HepG2 (cell line): ENCODE results near the gene YPEL3. TPM values are rescaled to one million over a fixed set of nuclear protein-coding genes. Genes with fewer than 3 reads are reported as not detected.
A peak's percentile ranks its signal among the peaks of the same experiment; 100 is the strongest.

Experiments
- HNRNPLL ChIP-seq: fragments of 200-400 bp; formaldehyde crosslinking; IDR thresholded peaks from 2 replicates; pipeline ENCODE4 v1.6.1; 2017; ENCODE audit warnings: mild to moderate bottlenecking, low read depth, low read length; ENCODE audit not compliant: poor library complexity, severe bottlenecking
- KLF12 ChIP-seq: sonication (generic); formaldehyde crosslinking; IDR thresholded peaks from 2 replicates; pipeline ENCODE4 v1.4.0; 2020; ENCODE audit warnings: missing genetic modification reagents, borderline replicate concordance
- KLF13 ChIP-seq: sonication (generic); formaldehyde crosslinking; IDR thresholded peaks from 2 replicates; pipeline ENCODE4 v1.4.0; 2020; ENCODE audit warnings: mild to moderate bottlenecking, missing genetic modification reagents
- KLF9 ChIP-seq: IDR thresholded peaks from 2 replicates; pipeline ENCODE4 v1.6.1; 2016; ENCODE audit warnings: low read depth
- MED8 ChIP-seq: sonication (generic); formaldehyde crosslinking; IDR thresholded peaks from 2 replicates; pipeline ENCODE4 v1.8.1; 2023; ENCODE audit warnings: mild to moderate bottlenecking, missing genetic modification reagents; ENCODE audit not compliant: insufficient replicate concordance
- RFX5 ChIP-seq: IDR thresholded peaks from 2 replicates; pipeline ENCODE4 v1.6.1; 2011; ENCODE audit warnings: low read depth, low read length, improper control_type of control experiment
- SMAD9 ChIP-seq: sonication (generic); formaldehyde crosslinking; IDR thresholded peaks from 2 replicates; pipeline ENCODE4 v1.5.1; 2020; ENCODE audit warnings: mild to moderate bottlenecking, missing genetic modification reagents
- SMC3 ChIP-seq: IDR thresholded peaks from 2 replicates; pipeline ENCODE4 v1.6.1; 2011; ENCODE audit warnings: low read length, improper control_type of control experiment
- SMYD3 ChIP-seq: sonication (generic); formaldehyde crosslinking; IDR thresholded peaks from 2 replicates; pipeline ENCODE4 v1.8.1; 2023; ENCODE audit warnings: mild to moderate bottlenecking, missing genetic modification reagents
- SPEN ChIP-seq: sonication (generic); formaldehyde crosslinking; IDR thresholded peaks from 2 replicates; pipeline ENCODE4 v1.5.1; 2020; ENCODE audit warnings: low read depth, mild to moderate bottlenecking, missing genetic modification reagents
- TEAD3 ChIP-seq: optimal IDR thresholded peaks from 2 replicates; pipeline ENCODE3; 2016; ENCODE audit warnings: borderline replicate concordance
- ZFX ChIP-seq: sonication (generic); formaldehyde crosslinking; IDR thresholded peaks from 2 replicates; pipeline ENCODE4 v1.4.0; 2020; ENCODE audit warnings: mild to moderate bottlenecking, low read depth, missing genetic modification reagents, moderate library complexity
- ZNF567 ChIP-seq: sonication (generic); formaldehyde crosslinking; IDR thresholded peaks from 2 replicates; pipeline ENCODE4 v1.8.1; 2023; ENCODE audit warnings: mild to moderate bottlenecking, missing genetic modification reagents, borderline replicate concordance
- ZNF569 ChIP-seq: sonication (generic); formaldehyde crosslinking; IDR thresholded peaks from 2 replicates; pipeline ENCODE4 v1.5.0; 2020; ENCODE audit warnings: mild to moderate bottlenecking, missing genetic modification reagents, moderate library complexity, borderline replicate concordance
- ZNF737 ChIP-seq: sonication (generic); formaldehyde crosslinking; IDR thresholded peaks from 2 replicates; pipeline ENCODE4 v1.5.0; 2020; ENCODE audit warnings: missing genetic modification reagents, mild to moderate bottlenecking, borderline replicate concordance
- ZNF766 ChIP-seq: sonication (generic); formaldehyde crosslinking; IDR thresholded peaks from 2 replicates; pipeline ENCODE4 v1.5.0; 2020; ENCODE audit warnings: missing genetic modification reagents, borderline replicate concordance
- ZNF841 ChIP-seq: sonication (generic); formaldehyde crosslinking; IDR thresholded peaks from 2 replicates; pipeline ENCODE4 v1.8.1; 2023; ENCODE audit warnings: missing genetic modification reagents, borderline replicate concordance
- polyA plus RNA-seq, 8 experiments: library from polyadenylated mRNA; depleted of rRNA in 3 of 8; stranded (reverse) in 7 of 8; unstranded in 1 of 8; fragments of >200 nt; fragmentation: Illumina TruSeq in 4 of 8; extraction: Trizol in 4 of 8; gene quantifications; 2 replicates each; pipeline versions ENCODE4 v1.2.1 to v1.2.3, GENCODE V29; 2011 to 2016; ENCODE audit warnings: low read depth in 4 of 8, missing spikeins in 1 of 8, mixed read lengths in 1 of 8; ENCODE audit not compliant: insufficient read depth in 1 of 8
- total RNA-seq, 5 experiments: library from RNA; depleted of rRNA; stranded (reverse); fragments of >200 nt; fragmentation: Illumina TruSeq; extraction: Trizol; gene quantifications; 2 replicates each; pipeline ENCODE4 v1.2.3, GENCODE V29; 2016; ENCODE audit warnings: low read depth in 1 of 5
- TF ChIP-seq, protein P1 (sequence below): sonication (generic); formaldehyde crosslinking; IDR thresholded peaks from 2 replicates; pipeline ENCODE4 v1.8.1; 2023; ENCODE audit warnings: mild to moderate bottlenecking, missing genetic modification reagents

YPEL3 gene
- total and polyA plus RNA-seq, 2 of the 13 experiments (the other 11 are each of a cell fraction or from before 2014, with no cell fraction given) = 5.4 to 47.0 TPM

DNA sequence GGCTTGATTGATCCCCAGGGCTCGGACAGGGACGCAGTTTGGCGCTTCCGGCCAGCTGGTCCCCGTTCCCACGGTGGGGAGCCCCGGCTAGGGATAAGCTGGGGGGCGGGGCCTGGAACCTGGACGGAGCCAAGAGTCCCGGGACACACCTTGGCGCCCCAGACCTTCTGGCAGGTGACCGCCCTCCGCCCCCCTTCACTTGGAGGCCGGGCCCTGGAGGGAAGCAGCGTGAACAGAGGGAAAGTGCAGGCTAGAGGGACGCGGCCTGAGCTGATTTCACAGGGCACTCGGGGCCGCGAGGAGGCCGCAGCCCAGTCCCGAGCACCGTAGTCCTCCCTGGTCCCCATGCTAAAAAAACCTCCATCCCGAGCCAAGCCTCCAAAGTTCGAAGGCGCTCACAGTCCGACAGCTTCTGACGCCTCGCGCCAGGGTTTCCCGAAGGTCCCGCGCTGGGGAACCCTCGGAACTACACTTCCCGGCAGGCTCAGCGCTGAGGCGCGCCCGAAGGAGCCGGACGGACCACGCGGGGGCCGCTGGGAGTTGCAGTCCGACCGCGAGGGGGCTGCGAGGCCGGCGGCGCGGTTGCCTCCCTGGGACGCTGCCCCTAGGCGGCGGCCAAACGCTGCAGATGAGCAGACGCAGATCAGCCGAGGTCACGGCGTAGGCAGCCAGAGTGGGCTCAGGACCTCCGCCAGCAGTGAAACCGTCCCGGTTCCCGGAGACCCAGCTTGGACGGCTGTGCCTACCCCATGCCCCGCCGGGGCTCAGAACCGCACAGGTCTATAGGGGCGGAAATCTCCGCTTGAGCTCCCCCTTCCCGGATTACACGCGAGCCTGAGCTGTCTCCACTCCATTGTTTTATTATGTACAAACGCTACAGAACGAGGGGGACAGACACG lies 4.3 kb downstream of the YPEL3 start, which contains the start of gene TBX6 (continued):
- TF ChIP-seq TEAD3 (CRISPR knock-in tag) = no peak
- TF ChIP-seq HNRNPLL = peak; percentile 50
- TF ChIP-seq ZNF766 (CRISPR knock-in tag) = peak; percentile 78; the same call in 1 of the 2 replicates
- TF ChIP-seq SMYD3 = no peak
- TF ChIP-seq SMC3 = peak; percentile 9; the same call in 1 of the 2 replicates
- TF ChIP-seq KLF9 (CRISPR knock-in tag) = peak; percentile 92
- TF ChIP-seq ZNF569 (CRISPR knock-in tag) = no peak; the same call in 1 of the 2 replicates
- peak; percentile 66 for TF ChIP-seq SPEN (CRISPR knock-in tag)
- TF ChIP-seq RFX5 = no peak
- TF ChIP-seq SMAD9 (CRISPR knock-in tag) = 0 out of 2 replicates have a peak, but pooled peaks have one; percentile 45
- TF ChIP-seq KLF13 (CRISPR knock-in tag) = no peak
- TF ChIP-seq ZNF841 (CRISPR knock-in tag) = no peak
- no peak for TF ChIP-seq KLF12 (CRISPR knock-in tag)
- TF ChIP-seq, protein P1, sequence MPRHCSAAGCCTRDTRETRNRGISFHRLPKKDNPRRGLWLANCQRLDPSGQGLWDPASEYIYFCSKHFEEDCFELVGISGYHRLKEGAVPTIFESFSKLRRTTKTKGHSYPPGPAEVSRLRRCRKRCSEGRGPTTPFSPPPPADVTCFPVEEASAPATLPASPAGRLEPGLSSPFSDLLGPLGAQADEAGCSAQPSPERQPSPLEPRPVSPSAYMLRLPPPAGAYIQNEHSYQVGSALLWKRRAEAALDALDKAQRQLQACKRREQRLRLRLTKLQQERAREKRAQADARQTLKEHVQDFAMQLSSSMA = no peak; the same call in 1 of the 2 replicates
- peak; percentile 38; the same call in 1 of the 2 replicates for TF ChIP-seq ZFX
- no peak for TF ChIP-seq ZNF737 (CRISPR knock-in tag)
- TF ChIP-seq MED8 (CRISPR knock-in tag) = no peak
- 0 out of 2 replicates have a peak, but pooled peaks have one; percentile 33 for TF ChIP-seq ZNF567 (CRISPR knock-in tag)
